Cardiac septum (tissue), 1 donor: ENCODE results near the gene ADCY7. TPM values are rescaled to one million over a fixed set of nuclear protein-coding genes. Genes with fewer than 3 reads are reported as not detected.

ENCODE experiments used
- DNase-seq: peaks from one replicate; pipeline ENCODE4 v3.0.0-alpha.2; 2020; ENCODE audit warnings: low spot score
- intact Hi-C: fragments of 100-400 bp; cut with DNase I; formaldehyde crosslinking; loops from one replicate; pipeline ENCODE4 v1.14.0; 2022
- total RNA-seq: library from RNA; stranded (reverse); fragmentation: NEBNext Ultra II Directional; extraction: Animal tissue kit (Norgen Biotek cat#: 25700); gene quantifications from one replicate; pipeline ENCODE4 v1.2.1, GENCODE V29; 2021
- donor health status: DM: no; HTN: no; CAD: no.

ADCY7 gene
- total RNA-seq, 1 donor from 2014 or later = 6.2 TPM

- DNase-seq = no peak
- intact Hi-C loops = no loop called here
Observed at GRCh38 chr16:50263940-50264929, 2.1 kb upstream of the ADCY7 start.

DNA sequence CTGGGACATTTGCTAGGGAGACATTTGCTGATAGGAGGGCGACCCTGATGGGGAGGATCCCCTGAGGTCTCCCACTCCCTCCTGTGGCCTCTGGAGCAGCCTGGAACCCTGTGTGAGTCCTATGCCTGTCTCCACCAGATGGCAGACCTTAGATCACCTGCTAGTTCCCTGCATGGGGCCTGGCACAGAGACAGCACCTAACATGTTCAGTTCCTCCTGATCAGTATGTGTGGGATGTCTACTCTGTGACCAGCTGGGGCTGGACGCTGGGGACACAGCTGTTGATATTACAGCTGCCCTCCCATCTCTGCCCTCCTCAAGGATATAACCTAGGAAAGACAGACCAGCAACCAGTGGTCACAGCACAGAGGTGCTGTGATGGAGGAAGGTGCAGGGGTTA, 1.1 kb upstream of the ADCY7 start:
- no peak for DNase-seq
- intact Hi-C loops = no loop called here

GRCh38 chr16:50265716-50266336, 525 bp upstream of the ADCY7 start:
- DNase-seq = no peak
- intact Hi-C loops = no loop called here

GRCh38 chr16:50267151-50267631, 840 bp downstream of the ADCY7 start:
- no peak for DNase-seq
- intact Hi-C loops = no loop called here

GRCh38 chr16:50267651-50268050, 1.3 kb downstream of the ADCY7 start:
- intact Hi-C loops = no loop called here
- DNase-seq = no peak

- DNase-seq = no peak
- intact Hi-C loops = no loop called here
Observed at GRCh38 chr16:50268352-50268751, 2.0 kb downstream of the ADCY7 start.

GRCh38 chr16:50269061-50269705, 2.8 kb downstream of the ADCY7 start:
- no peak for DNase-seq
- intact Hi-C loops = no loop called here

DNA sequence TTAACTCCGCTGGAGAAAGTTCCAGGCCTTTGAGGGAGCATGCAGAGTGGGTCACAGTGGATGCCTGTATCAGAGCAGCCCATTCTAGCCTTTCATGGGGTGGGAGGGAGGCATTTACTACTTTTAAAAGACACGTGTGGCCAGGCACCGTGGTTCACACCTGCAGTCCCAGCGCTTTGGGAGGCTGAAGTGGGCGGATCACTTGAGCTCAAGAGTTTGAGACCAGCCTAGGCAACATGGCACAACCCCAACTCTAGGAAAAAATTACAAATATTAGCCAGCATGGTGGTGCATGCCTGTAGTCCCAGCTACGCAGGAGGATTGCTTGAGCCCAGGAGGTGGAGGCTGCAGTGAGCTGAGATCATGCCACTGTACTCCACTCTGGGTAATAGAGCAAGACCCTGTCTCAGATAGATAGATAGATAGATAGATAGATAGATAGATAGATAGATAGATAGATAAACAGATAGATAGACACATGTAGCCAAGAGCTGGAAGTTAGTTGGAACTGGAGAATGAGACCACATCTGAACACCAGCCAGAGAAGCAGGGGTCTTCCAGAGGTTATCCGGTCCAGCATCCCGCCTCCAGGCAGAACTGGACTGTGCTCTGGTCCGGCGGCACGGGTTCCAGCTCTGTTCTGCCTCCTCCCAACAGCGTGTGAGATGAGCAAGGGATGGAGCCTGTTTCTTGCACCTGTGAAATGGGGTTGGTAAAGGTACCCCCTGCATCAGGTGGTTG, 3.6 kb downstream of the ADCY7 start:
- no peak for DNase-seq
- intact Hi-C loops = no loop called here

DNA sequence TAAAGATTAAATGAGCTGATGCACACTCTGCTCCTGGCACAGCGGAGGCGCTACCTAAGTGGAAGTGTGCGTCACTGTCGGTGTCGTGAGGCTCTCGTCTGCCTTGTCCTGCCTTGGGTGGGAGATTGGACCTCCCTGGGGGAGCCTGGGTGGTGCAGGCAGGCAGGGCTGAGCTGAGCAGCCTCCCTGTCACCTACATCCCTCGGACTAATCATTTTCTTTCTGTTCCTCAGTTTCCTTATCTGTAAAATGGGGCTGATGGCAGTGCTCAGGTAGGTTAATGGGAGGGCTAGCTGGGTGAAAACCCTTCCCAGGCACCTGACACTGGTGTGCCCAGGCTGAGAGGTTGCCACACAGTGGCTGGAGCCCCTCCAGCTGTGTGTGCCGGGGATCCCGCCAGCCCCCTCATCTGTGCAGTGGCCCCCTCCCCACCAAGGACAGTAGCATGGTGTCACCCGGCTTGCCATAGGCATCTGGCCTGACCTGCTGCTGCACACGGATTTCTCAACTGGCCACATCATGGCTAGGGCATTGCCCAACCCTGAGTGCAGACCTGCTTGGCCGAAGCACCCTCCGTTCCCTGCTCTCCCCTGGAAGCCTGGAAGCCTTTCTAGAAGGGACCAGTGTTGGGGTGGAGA, 4.3 kb downstream of the ADCY7 start:
- DNase-seq = no peak
- intact Hi-C loops = no loop called here

DNA sequence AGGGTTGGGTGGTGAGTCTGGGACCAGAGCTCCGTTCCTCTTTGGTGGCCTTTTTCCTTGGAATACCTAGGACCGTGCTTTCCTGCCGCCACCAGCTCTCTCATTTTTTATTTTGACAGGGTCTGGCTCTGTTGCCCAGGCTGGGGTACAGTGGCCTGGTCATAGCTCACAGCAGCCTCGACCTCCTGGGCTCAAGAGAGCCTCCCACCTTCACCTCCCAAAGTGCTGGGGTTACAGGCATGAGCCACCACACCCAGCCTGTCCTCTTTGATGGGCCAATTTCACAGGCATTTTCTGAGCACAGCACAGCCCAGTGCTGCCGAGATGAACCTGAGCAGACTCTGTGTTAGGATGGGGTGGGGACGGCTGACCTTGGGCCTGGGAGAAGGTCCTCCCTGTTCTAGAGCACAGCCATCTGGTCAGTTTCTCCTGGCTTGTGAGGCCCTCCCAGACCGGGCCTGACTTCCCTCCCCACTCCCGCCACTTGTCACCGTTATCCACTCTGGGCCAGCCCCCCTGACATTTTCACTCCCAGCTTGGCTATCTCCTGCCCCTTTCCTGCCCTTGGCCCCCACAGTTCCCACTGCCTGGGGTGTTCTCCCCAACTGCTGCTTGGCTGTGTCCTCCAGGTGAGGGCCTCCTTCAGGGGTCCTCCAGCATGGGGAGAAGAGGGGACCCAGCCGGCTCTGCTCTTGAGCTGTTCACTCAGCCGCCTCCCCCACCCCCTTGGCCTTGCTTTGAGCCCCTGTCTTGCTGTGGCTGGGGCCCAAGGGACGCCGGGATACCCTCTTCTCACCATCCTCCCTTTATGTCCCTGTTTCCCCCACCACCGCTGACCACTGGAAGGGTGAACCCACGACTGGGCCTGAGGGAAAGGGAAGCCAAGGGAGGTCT, 5.0 kb downstream of the ADCY7 start:
- peak; percentile 68 for DNase-seq
- intact Hi-C loops = no loop called here

DNA sequence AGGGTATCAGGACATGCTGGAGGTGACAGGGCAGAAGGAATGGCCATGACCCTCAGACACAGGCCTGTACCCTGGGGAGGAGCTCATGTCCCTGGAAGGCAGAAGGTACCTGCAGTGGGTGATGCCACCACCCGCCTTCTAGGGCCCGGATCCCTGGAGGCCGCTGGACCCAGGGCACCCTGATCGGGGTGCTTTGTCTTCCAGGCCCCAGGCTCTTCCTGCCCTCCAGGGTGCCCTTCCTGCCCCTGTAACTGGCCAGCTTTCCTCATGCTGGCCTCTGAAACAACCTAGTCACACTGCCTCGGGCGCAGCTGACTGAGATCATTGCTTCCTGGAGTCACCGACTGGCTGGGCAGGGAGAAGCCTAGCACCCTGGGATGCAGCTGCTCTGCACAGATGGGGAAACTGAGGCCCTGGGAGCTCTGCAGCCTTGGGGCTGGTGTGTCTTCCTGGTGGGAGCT, 5.8 kb downstream of the ADCY7 start:
- intact Hi-C loops = no loop called here
- DNase-seq = peak; percentile 69

- intact Hi-C loops = no loop called here
- no peak for DNase-seq
Observed at GRCh38 chr16:50272687-50273381, 6.5 kb downstream of the ADCY7 start.

GRCh38 chr16:50273382-50273690, 7.0 kb downstream of the ADCY7 start:
- no peak for DNase-seq
- intact Hi-C loops = no loop called here

- intact Hi-C loops = no loop called here
- DNase-seq = peak; percentile 81
Observed at GRCh38 chr16:50273888-50274325, 7.6 kb downstream of the ADCY7 start.

DNA sequence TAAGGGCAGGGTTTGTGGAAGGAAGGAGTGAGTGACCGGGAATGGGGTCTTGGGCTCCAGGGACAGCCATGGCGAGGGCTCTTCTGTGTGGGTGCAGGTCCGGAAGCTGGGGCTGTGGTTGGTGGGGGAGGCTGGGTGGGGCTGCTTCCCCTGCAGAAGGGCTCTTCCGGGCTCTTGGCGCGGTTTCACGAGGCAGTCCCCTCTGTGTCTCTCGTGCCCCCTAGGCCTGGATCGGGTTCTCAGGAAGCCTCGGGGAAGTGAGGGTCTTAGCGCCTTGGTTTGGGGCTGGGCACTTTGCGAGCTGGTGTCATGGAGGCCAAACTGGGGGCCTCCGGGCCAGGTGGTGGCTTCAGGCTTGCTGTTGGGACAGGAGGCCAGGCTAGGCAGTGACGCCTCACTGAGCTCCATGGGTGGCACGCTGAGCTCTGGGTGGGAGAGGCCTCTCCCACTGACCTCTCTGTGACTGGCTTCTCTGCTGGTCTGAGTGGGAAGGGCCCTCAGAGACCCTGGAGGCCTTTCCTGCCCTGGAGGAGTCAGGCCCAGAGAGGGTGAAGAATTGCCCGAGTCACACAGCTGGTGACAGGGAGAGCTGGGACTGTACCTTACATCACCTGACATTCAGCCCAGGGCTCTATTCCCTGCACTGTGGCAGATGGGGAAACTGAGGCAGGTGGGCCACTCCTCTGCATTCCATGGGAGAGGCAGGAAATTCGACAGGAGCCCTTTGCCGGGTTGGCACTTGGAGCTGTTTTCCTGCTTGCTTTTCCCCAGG, 8.2 kb downstream of the ADCY7 start:
- no peak for DNase-seq

DNA sequence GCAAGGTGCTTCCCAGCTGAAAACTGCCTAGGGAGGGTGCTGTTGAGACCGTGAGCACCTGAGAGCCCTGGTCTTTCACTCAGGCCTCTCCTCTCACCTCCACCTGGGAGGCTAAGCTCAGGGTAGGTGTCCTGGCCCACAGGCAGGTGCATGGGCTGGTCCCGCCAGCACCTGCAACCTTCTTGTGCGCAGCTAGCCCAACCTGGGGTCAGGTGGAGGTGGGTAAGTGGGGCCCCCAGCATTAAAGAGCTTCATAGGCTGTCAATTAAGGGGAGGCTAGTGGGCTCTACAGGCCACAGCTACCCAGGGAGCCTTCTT, 8.7 kb downstream of the ADCY7 start:
- intact Hi-C loops = no loop called here
- DNase-seq = no peak

More for the DNA sequence above, 8.2 kb downstream of the ADCY7 start:
- intact Hi-C loops = no loop called here
